Ammon's horn (tissue), 1 donor: ENCODE results near the gene CATSPERB.
A peak's percentile ranks its signal among the peaks of the same experiment; 100 is the strongest.
"Not testable (repeated sequence)": the region's sequence is repeated elsewhere in the genome, so short reads cannot be mapped to it uniquely, and the experiment has no call there.

Source experiments
- DNase-seq: peaks from one replicate; pipeline ENCODE4 v3.0.0-alpha.2; 2016; ENCODE audit warnings: low spot score

Gene CATSPERB

DNA sequence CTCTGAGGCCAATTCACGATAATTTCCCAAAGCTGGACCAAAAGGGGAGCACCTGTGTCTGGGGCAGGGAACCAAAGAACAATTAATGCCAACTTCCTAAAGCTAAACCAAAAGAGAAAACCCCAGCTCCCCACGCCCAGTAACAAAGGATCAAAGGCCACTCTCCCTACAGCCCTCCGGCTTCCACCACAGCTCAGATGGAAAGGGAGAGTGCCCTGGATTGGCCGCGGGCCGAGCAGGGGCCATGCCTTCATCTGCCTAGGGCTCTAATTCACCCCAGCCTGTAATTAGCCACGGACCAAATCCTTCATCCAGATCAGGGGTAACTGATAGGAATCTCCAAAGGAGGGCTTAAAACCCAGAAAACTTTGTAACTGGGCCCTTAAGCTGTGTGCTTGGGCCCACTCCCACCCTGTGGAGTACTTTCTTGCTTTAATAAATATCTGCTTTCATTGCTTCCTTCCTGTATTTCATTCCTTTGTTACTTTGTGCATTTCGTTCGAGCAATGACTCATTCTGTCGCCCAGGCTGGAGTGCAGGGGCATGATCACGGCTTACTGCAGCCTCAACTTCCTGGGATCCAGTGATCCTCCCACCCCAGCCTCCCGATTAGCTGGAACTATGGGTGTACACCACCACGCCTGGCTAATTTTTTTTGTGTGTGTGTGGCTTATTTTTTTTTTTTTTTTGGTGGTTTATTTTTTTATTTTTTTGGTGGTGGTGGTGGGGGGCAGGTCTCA lies 156.2 kb downstream of the CATSPERB start:
- DNase-seq = no peak

DNA sequence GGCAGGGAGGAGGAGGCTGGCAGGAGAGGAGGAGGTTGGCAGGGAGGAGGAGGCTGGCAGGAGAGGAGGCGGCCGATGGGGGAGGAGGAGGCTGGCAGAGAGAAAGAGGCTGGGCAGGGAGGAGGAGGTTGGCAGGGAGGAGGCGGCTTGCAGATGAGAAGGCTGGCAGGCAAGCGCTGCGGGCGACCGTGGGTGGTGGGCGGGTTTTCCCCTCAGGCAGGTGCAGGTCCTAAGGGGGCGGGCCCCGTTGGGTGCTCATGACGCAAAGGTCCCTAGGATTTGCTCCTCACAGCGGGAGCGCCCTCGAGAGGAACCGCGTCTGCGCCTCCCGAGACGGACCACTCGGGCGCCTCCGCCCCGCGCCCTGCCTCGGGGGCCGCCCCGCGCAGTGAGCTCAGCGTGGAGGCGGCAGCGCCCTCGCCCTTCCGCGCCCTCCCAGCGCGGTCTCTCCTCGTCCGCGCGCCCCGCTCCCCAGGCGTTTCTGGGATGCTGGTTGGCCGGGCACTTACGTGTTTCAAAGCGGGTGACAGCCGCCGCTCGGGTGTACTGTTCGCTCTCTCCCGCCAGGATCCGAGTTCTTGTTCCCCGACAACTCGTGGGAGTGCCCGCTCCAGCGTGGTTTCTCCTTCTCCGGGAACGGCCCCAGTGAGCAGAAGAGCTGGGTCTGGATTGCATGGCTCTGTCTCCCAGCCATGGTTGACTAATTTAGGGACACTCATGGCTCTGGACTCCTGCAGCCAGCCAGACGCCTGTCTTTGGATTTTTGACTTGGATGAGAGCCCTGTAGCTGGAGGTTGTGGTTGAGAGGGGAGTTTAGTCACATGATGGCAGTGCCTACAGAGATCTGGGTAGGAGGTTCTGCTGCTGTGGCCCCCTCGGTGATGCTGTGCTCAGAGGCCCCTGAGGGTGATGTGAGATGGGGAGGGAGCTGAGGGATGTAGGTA lies 157.7 kb downstream of the CATSPERB start:
- DNase-seq = peak; percentile 38

DNA sequence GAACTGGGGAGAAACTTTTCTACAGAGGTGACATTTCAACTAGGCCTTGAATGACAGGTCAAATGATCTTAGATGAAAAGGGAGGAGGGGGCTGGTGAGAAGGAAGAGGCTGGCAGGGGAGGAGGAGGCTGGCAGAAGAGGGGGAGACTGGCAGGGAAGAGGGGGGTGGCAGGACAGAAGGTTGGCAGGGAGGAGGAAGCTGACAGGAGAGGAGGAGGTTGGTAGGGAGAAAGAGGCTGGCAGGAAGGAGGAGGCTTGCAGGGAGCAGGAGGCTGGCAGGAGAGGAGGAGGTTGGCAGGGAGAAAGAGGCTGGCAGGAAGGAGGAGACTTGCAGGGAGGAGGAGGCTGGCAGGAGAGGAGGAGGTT lies 158.4 kb downstream of the CATSPERB start:
- peak; percentile 14 for DNase-seq

DNA sequence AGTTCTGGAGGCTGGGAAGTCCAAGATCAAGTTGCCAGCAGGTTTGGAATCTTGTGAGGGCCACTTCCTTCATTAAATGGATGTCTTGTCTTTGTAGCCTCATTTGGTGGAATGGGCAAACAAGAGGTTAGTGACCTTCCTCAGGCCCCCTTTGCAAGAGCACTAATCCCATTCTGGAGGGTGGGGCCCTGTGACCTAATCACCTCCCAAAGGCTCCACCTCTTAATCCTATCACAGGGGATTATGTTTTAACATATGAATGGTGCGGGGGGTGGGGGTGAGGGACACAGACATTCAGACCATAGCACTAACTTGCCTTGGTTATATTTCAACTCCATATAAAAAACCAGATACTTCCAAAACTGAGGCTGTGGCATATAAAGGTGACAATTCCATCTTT lies 161.9 kb downstream of the CATSPERB start:
- no peak for DNase-seq

DNA sequence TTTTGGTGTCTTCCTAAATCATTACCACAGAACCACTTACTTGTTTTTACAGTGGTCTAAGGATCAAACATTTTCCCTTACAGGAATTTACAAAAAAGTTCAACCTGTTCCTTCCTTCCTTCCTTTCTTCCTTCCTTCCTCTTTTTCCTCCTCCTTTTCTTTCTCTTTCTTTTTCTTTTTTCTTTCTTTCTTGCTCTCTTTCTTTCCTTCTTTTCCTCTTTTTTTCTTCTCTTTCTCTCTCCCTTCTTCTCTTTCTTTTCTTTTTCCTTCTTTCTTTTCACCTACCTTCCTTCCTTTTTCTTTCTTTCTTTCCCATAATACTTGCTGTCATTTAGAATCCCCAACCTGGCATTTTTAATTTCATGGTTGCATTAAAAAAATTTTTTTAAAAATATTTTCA lies 162.6 kb downstream of the CATSPERB start:
- no peak for DNase-seq

DNA sequence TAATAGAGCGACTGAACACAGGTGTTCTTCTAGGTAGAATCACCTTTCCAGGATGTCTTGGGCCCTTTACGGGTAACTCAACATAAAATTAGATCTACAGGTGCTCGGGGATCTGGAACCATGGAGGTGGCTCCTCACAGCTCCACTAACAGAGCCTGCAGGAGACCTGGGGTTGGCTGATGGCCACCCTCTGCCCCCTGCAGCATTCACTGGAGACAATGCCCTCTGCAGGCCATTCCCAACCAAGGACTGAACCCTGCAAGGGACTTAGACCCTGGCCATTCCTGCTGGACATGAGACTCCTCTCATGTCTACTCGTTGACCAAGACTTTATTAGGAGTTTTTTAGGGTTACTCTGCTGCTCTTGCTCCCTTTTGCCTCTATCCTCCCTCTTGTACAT lies 163.3 kb downstream of the CATSPERB start:
- DNase-seq = no peak

DNA sequence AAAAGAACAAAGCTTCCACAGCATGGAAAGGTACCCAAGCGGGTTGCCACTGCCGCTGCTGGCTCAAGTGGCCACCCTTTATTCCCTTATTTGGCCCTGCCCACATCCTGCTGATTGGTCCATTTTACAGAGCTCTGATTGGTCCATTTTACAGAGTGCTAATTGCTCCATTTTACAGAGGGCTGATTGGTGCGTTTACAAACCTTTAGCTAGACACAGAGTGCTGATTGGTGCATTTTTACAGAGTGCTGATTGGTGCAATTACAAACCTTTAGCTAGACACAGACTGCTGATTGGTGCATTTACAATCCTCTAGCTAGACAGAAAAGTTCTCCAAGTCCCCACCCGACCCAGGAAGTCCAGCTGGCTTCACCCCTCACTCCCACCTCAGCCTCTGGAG lies 164.1 kb downstream of the CATSPERB start:
- DNase-seq = not testable (repeated sequence)

DNA sequence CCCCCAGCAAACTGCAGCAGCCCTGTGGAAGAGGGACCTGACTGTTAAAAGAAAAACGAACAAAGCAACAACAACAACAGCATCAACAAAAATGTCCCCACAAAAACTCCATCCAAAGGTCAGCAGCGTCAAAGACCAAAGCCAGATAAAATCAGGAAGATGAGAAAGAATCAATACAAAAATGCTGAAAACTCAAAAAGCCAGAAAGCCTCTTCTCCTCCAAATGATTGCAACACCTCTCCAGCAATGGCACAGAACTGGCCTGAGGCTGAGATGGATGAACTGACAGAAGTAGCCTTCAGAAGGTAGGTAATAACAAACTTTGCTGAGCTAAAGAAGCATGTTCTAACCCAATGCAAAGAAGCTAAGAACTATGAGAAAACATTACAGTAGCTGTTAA lies 176.4 kb downstream of the CATSPERB start:
- DNase-seq = no peak

DNA sequence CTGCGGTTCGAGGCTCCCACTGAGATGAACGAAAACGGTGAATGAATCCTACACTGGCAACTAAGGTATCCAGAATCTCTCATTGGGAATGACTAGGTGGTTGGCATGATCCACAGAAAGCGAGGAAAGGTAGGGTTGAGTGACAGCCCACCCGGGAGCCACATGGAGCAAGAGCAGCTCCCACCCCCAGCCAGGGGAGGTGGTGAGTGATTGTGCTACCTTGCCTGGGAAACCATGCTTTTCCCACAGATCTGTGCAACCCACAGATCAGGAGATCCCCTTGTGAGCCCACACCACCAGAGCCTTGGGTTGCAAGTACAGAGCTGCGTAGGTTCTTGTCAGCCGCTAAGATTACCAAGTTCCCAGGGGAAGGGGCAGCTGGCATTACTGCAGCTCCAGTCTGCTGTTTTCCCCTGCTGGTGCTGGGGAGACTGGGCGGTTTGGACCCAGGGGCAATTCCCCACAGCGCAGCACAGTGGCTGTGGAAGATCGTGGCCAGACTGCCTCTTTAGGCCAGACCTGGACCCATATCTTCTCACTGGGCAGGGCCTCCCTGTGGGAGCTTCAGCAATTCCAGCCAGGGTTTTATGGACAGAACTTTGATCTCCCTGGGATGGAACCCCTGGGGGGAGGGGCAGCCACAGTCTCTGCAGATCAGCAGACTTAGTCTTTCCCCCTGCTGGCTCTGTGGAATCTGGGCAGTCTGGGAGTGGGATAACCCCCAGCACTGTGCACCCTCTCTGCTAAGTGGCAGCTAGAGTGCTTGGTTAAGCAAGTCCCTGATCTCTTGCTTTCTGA lies 177.2 kb downstream of the CATSPERB start:
- no peak for DNase-seq

DNA sequence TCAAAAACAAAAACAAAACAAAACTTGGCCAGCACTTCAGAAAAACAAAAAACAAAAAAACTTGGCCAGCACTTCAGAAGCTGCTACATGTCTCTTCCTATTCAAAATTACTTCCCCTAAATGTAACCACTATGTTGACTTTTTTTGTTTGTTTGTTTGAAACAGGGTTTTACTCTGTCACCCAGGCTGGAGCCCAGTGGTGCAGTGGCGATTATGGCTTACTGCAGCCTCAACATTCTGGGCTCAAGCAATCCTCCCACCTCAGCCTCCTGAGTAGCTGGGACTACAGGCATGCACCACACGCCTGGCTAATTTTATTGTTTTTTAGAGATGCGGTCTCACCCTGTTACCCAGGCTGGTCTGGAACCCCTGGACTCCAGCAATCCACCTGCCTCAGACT lies 183.8 kb downstream of the CATSPERB start:
- no peak for DNase-seq

DNA sequence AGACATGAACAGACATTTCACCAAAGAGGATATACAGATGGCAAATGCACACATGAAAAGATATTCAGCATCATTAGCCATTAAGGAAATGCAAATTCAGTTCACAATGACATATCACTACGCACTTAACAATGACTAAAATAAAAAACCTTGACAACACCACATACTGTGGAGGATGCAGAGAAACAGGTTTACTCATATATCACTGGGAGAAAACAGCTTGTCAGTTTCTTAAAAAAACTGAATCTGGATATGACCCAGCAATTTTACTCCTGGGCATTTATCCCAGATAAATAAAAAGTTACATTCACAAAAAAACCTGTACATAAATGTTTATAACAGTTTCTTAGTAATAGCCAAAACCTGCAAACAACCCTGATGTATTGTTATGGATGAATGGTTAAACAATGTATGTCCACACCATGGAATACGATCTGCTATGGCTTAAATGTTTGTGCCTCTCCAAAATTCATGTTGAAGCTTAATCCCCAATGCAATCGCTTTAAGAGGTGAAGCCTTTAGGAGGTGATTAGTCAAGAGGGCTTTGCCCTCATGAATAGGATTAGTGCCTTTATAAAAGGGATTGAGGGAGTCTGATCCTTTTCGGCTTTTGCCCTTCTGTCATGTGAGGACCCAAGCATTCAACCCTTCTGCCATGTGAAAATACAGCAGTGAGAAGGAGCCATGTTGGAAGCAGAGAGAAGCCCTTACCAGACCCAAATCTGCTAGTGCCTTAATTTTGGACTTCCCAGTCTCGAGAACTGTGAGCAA lies 185.8 kb downstream of the CATSPERB start:
- no peak for DNase-seq

DNA sequence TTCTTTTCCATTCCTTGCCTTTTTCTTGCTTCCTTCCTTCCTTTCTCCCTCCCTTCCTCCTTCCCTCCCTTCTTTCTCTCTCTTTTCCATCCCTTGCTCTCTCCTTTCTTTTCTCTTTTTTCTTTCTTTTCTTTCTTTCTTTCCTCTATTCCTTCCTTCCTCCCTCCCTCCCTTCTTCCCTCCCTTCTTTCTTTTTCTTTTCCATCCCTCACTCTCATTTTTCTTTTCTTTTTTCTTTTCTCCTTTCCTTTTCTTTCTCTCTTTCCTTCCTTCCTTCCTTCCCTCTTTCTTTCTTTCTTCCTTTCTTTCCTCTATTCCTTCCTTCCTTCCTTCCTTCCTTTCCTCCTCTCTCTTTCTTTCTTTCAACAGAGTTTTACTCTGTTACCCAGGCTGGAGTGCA lies 186.7 kb downstream of the CATSPERB start:
- DNase-seq = no peak

DNA sequence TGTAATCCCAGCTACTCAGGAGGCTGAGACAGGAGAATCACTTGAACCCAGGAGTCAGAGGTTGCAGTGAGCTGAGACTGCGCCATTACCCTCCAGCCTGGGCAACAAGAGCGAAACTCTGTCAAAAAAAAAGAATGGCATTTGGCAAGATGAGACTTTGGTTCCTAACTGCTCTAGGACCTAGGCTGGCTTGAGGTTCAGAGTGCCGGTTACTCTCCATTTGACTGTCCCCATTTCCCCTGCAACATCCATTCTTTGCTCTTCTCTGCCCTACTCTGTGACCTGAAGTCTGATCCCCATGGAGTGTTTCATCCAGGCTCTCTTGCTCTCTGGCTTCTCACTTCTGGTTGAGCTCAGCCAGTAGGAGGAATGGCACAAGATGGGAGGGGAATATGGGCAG lies 195.6 kb downstream of the CATSPERB start:
- no peak for DNase-seq

DNA sequence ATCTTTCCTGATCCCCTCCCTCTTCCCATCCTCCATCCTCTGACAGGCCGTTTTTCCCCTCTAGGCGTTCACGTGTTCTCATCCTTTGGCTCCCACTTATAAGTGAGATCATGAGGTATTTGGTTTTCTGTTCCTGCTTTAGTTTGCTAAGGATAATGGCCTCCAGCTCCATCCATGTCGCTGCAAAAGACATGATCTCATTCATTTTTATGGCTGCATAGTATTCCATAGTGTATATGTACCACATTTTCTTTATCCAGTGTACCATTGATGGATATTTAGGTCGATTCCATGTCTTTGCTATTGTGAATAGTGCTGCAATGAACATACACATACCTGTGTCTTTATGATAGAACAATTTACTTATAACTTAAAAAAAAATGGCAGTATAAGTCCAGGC lies 197.8 kb downstream of the CATSPERB start:
- DNase-seq = not testable (repeated sequence)

DNA sequence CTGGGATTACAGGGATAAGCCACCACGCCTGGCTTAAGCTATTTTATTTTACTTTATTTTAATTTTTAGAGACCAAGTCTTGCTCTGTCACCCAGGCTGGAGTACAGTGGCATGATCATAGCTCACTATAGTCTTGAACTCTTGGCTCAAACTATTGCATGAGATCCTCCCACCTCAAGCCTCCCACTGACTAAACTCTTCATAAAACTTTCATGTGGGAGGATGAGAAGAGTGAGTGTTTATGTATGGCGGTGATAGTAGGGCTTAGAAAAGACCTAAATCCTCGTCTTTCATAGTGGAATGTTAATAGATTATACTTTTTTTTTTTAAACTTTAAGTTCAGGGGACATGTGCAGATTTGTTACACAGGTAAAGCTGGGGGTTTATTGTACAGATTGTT lies 198.3 kb downstream of the CATSPERB start:
- no peak for DNase-seq
